Activated CD4-positive, alpha-beta T cell treated with anti-CD3 and anti-CD28 coated beads for 36 hours (primary cell): ENCODE data around the gene ALK. TPM values are rescaled to one million over a fixed set of nuclear protein-coding genes. Genes with fewer than 3 reads are reported as not detected.

Source experiments
- ATAC-seq: fragments of 200-7000 bp; cut with Tn5 transposase; one replicate; pipeline ENCODE4 v1.10.0; 2021; ENCODE audit warnings: mild to moderate bottlenecking, moderate library complexity
- CTCF ChIA-PET: fragments of 350-600 bp; sonication (Branson Sonifier 250); formaldehyde crosslinking; loops from one replicate; lab custom pipeline; 2021; ENCODE audit warnings: antibody characterized with exemption; lab: Charles Lee
- POLR2A ChIA-PET: fragments of 350-600 bp; sonication (Branson Sonifier 250); formaldehyde crosslinking; loops from one replicate; lab custom pipeline; 2021; ENCODE audit warnings: antibody characterized with exemption, inconsistent platforms; lab: Charles Lee
- DNase-seq: peaks from one replicate; pipeline ENCODE4 v3.0.0-alpha.2; 2020
- H3K27ac Mint-ChIP-seq: one replicate; pipeline ENCODE4 v1.8.0; 2021; ENCODE audit warnings: mixed read lengths
- H3K27me3 Mint-ChIP-seq: one replicate; pipeline ENCODE4 v1.8.0; 2021; ENCODE audit warnings: mixed read lengths
- H3K36me3 Mint-ChIP-seq: one replicate; pipeline ENCODE4 v1.8.0; 2021; ENCODE audit warnings: low read depth, mixed read lengths
- H3K4me1 Mint-ChIP-seq: one replicate; pipeline ENCODE4 v1.8.0; 2021; ENCODE audit warnings: mixed read lengths
- H3K4me3 Mint-ChIP-seq: one replicate; pipeline ENCODE4 v1.8.0; 2021; ENCODE audit warnings: mild to moderate bottlenecking, moderate library complexity, mixed read lengths
- H3K9me3 Mint-ChIP-seq: one replicate; pipeline ENCODE4 v1.8.0; 2021; ENCODE audit warnings: low read depth, mixed read lengths
- intact Hi-C, 2 experiments: fragments of 100-400 bp; cut with DNase I in 1 of 2; cut with micrococcal nuclease in 1 of 2; formaldehyde crosslinking; loops; one replicate each; pipeline versions ENCODE4 v1.14.2 to v1.15.1; 2022 to 2024; cut with DNase I, micrococcal nuclease
- total RNA-seq, 2 experiments: library from RNA; stranded (reverse); gene quantifications; one replicate each; pipeline ENCODE4 v1.2.3, GENCODE V29; 2021

ALK gene
- total RNA-seq, 2 experiments from 2014 or later: not detected

DNA sequence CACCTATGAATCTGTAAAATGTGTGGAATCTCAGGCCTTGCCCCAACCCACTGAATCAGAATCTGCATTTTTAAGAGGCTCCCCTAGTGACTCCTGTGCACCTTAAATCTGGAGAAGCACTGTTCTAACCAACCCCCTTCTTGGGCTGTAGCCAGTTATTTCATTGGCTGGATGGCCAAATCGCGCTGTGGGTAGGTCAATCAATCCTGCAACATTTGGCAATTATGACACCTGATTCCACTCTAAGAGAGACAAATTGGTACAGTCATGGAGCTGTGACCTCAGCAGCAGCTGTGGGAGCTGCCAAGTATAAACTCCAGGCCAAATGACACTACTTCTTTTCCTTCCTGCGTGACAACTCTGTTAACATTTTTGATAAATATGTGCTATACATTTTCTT lies 597.4 kb downstream of the ALK start:
- ATAC-seq (no peak), DNase-seq (no peak)
- peaks cover 6% of the 10 kb centered on the region for H3K4me1 Mint-ChIP-seq
- no peak overlapping the region for H3K27ac Mint-ChIP-seq
- peaks cover 24% of the 10 kb centered on the region for H3K27me3 Mint-ChIP-seq
- intact Hi-C loops: no loop called here
- H3K9me3 Mint-ChIP-seq: no peaks in the 10 kb centered on the region
- CTCF ChIA-PET: interaction anchor here (1.4 kb wide), 1 partner anchor 9 kb away, joined by 5 read pairs; no protein-coding TSS in a partner anchor
- H3K36me3 Mint-ChIP-seq: no peaks in the 10 kb centered on the region
- H3K4me3 Mint-ChIP-seq: no peak overlapping the region
- POLR2A ChIA-PET: no interaction called here

- intact Hi-C loops: no loop called here
- Mint-ChIP-seq H3K4me3 (no peak overlapping the region), H3K4me1 (peaks cover 6% of the 10 kb centered on the region), H3K27me3 (peaks cover 27% of the 10 kb centered on the region), H3K36me3 (no peaks in the 10 kb centered on the region), H3K9me3 (no peaks in the 10 kb centered on the region), H3K27ac (no peak overlapping the region)
- POLR2A ChIA-PET: no interaction called here
- no peak for DNase-seq
- ATAC-seq: no peak
- CTCF ChIA-PET: interaction anchor here (1.4 kb wide), 1 partner anchor 8 kb away, joined by 5 read pairs; no protein-coding TSS in a partner anchor
These were observed 598.1 kb downstream of the ALK start for GRCh38 chr2:29323301-29323700.

DNA sequence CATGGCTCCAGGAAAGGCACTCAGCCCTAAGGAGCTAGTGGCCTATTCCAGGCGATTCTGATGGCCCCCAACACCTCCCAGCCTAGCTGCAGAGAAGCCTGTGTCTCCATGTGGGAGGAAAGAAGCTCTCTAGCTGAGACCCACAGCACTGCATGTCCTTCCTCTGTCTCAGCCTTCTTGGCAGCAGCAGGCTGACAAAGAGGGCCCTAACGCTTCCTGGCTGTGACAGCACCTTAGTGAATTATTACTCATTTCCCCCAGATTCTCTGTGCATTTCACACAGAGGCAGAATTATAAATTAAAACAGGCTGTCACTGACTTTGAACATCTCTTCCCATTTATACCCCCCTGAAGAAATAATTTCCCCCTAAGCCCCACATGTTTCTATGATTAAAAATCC lies 599.4 kb downstream of the ALK start:
- ChIA-PET CTCF (interaction anchor here (0.6 to 1.4 kb wide), 4 partner anchors 8 to 722 kb away, joined by 3 to 4 read pairs (median 4); no protein-coding TSS in a partner anchor), POLR2A (no interaction called here)
- Mint-ChIP-seq H3K36me3 (no peaks in the 10 kb centered on the region), H3K4me3 (no peak overlapping the region), H3K27me3 (peaks cover 38% of the 10 kb centered on the region), H3K4me1 (peaks cover 12% of the 10 kb centered on the region), H3K9me3 (no peaks in the 10 kb centered on the region), H3K27ac (peak overlapping the region; percentile 17)
- intact Hi-C loops: no loop called here
- DNase-seq (peak; percentile 55), ATAC-seq (peak; percentile 91)

- CTCF ChIA-PET: interaction anchor here (2.4 kb wide), 1 partner anchor 10 kb away, joined by 13 read pairs; no protein-coding TSS in a partner anchor
- no peak overlapping the region for H3K27ac Mint-ChIP-seq
- no peaks in the 10 kb centered on the region for H3K36me3 Mint-ChIP-seq
- ATAC-seq (no peak), DNase-seq (no peak)
- no peaks in the 10 kb centered on the region for H3K9me3 Mint-ChIP-seq
- intact Hi-C loops: no loop called here
- peaks cover 47% of the 10 kb centered on the region for H3K27me3 Mint-ChIP-seq
- no peak overlapping the region for H3K4me3 Mint-ChIP-seq
- peaks cover 36% of the 10 kb centered on the region for H3K4me1 Mint-ChIP-seq
- POLR2A ChIA-PET: no interaction called here
These were observed 603.4 kb downstream of the ALK start for GRCh38 chr2:29317801-29318485.

DNA sequence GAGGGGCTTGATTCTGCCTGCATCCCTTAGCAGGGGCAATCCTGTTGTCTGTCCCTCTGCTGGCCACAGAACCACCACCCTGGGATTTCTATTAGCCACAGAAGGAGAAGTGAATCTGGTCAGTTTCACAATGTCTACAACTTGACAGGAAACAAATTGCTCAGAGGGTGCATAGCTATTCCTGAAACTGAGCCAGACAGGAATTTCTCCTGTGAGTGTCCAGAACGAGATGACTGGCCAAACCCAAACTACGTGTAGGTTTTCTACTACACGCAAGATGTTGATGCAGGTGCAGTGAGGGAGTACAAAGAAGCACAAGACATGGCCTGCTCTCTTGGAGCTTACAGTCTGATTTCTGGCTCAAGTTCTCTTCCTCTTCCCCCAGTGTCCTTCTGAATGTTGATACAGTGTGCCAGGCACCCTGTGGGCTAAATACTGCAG lies 604.3 kb downstream of the ALK start:
- H3K36me3 Mint-ChIP-seq: no peaks in the 10 kb centered on the region
- CTCF ChIA-PET: interaction anchor here (2.4 kb wide), 1 partner anchor 9 kb away, joined by 13 read pairs; no protein-coding TSS in a partner anchor

GRCh38 chr2:29314816-29315571 lies 606.4 kb downstream of the ALK start:
- Mint-ChIP-seq H3K4me1 (peaks cover 30% of the 10 kb centered on the region), H3K9me3 (no peaks in the 10 kb centered on the region), H3K27ac (peak overlapping the region; percentile 22), H3K36me3 (no peaks in the 10 kb centered on the region), H3K4me3 (peak overlapping the region; percentile 48), H3K27me3 (peaks cover 41% of the 10 kb centered on the region)
- intact Hi-C loops: no loop called here
- DNase-seq (peak; percentile 82), ATAC-seq (peak; percentile 87)
- CTCF ChIA-PET: interaction anchor here (1.1 kb wide), 1 partner anchor 8 kb away, joined by 5 read pairs; no protein-coding TSS in a partner anchor
- POLR2A ChIA-PET: no interaction called here

More for the DNA sequence above, 604.3 kb downstream of the ALK start:
- Mint-ChIP-seq H3K27ac (no peak overlapping the region), H3K27me3 (peaks cover 47% of the 10 kb centered on the region), H3K4me3 (no peak overlapping the region), H3K4me1 (peaks cover 33% of the 10 kb centered on the region), H3K9me3 (no peaks in the 10 kb centered on the region)
- intact Hi-C loops: no loop called here
- POLR2A ChIA-PET: no interaction called here
- no peak for DNase-seq
- ATAC-seq: no peak

GRCh38 chr2:29311458-29311857 lies 609.9 kb downstream of the ALK start:
- H3K4me1 Mint-ChIP-seq: peaks cover 18% of the 10 kb centered on the region
- DNase-seq: no peak
- no peak overlapping the region for H3K4me3 Mint-ChIP-seq
- ChIA-PET CTCF (interaction anchor here (0.6 kb wide), 1 partner anchor 807 kb away, joined by 3 read pairs; no protein-coding TSS in a partner anchor), POLR2A (no interaction called here)
- no peaks in the 10 kb centered on the region for H3K36me3 Mint-ChIP-seq
- no peak for ATAC-seq
- peaks cover 29% of the 10 kb centered on the region for H3K27me3 Mint-ChIP-seq
- no peaks in the 10 kb centered on the region for H3K9me3 Mint-ChIP-seq
- H3K27ac Mint-ChIP-seq: no peak overlapping the region
- intact Hi-C loops: no loop called here

DNA sequence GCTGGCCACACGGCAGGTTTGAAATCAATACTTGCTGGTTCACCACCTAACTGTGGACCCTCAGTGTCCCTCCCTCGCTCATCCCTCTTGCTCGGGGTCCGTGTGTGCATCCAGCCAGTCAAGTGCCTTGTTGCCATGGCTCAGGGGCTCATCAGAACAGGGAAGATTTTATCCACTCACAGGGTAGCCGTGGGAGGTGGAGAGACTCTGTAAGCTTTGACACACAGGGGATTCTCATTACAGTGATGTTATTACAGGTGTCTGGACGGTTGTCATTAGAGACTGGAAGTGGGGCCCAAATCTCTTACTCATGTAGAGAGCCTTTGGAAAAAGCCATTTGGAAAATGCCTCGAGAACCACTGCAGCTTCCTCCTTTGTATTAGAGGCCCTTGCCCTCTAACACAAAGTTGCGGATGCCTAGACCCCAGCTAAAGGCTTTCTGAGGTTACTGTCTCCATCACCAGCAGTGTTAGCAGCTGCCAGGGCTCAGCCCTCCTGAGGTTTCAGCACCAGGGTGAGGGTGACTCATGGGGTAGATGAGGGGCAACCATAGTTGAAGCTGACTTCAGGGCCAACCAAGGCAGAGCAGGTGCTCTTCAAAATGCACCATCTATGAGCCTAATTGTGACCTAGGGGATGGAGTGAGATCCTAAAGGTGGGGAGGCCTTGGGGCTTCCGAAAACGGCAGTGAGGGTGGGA lies 610.6 kb downstream of the ALK start:
- Mint-ChIP-seq H3K4me3 (no peak overlapping the region), H3K4me1 (peaks cover 16% of the 10 kb centered on the region), H3K27ac (no peak overlapping the region), H3K36me3 (no peaks in the 10 kb centered on the region), H3K9me3 (no peaks in the 10 kb centered on the region), H3K27me3 (peaks cover 30% of the 10 kb centered on the region)
- intact Hi-C loops: no loop called here
- ChIA-PET POLR2A (no interaction called here), CTCF (interaction anchor here (0.6 to 0.9 kb wide), 4 partner anchors 12 to 951 kb away, joined by 3 to 4 read pairs (median 3); no protein-coding TSS in a partner anchor)
- ATAC-seq (no peak), DNase-seq (no peak)

GRCh38 chr2:29309090-29310029 lies 612.0 kb downstream of the ALK start:
- intact Hi-C loops: loop anchor here (1.0 to 5.0 kb wide), 2 partner anchors 533 to 763 kb away; no protein-coding TSS in a partner anchor
- DNase-seq (peak; percentile 66), ATAC-seq (peak; percentile 91)
- Mint-ChIP-seq H3K27me3 (peaks cover 34% of the 10 kb centered on the region), H3K4me1 (peaks cover 2% of the 10 kb centered on the region), H3K27ac (no peak overlapping the region), H3K9me3 (no peaks in the 10 kb centered on the region), H3K36me3 (no peaks in the 10 kb centered on the region), H3K4me3 (no peak overlapping the region)
- ChIA-PET POLR2A (interaction anchor here (0.6 kb wide), 1 partner anchor 510 kb away, joined by 3 read pairs; no protein-coding TSS in a partner anchor), CTCF (interaction anchor here (0.6 to 2.5 kb wide), 23 partner anchors 8 to 1785 kb away, joined by 3 to 13 read pairs (median 3); no protein-coding TSS in a partner anchor)

DNA sequence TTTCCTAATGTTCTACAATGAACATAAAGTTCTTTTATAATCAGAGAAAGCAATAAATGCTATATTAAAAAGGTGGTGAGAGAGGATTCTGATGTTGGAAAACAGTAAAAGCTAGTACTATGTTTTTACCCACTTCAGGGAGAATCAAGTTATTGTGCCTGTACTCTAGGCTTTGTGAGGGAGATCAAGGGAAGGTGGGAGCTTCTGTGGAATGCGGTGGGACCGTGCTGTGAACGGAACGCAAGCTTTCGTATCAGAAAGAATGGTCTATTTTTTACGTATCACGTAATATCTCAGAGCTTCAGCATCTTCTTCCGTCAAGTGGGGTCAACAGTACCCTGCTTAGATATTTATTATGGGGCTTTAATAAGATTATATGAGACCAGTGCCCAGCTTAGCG lies 613.0 kb downstream of the ALK start:
- intact Hi-C loops: loop anchor here (5.0 kb wide), 1 partner anchor 534 kb away; no protein-coding TSS in a partner anchor
- CTCF ChIA-PET: interaction anchor here (0.5 to 2.5 kb wide), 19 partner anchors 9 to 1623 kb away, joined by 3 to 13 read pairs (median 4); no protein-coding TSS in a partner anchor
- DNase-seq (no peak), ATAC-seq (no peak)
- POLR2A ChIA-PET: no interaction called here
- Mint-ChIP-seq H3K9me3 (no peaks in the 10 kb centered on the region), H3K36me3 (no peaks in the 10 kb centered on the region), H3K27me3 (peaks cover 30% of the 10 kb centered on the region), H3K4me1 (no peaks in the 10 kb centered on the region), H3K27ac (no peak overlapping the region), H3K4me3 (no peak overlapping the region)
